Urinary bladder (tissue), 4 donors: Measurements from ENCODE around the gene PRKG1. TPM values are rescaled to one million over a fixed set of nuclear protein-coding genes. Genes with fewer than 3 reads are reported as not detected.

ENCODE experiments used
- DNase-seq: peaks from one replicate; pipeline ENCODE4 v3.0.0-alpha.2; 2015; ENCODE audit errors: extremely low spot score
- H3K27ac ChIP-seq: one replicate; pipeline ENCODE4 v1.5.1; 2013; ENCODE audit warnings: low read depth, mild to moderate bottlenecking, moderate library complexity
- H3K36me3 ChIP-seq: one replicate; pipeline ENCODE4 v1.6.1; 2013; ENCODE audit warnings: mild to moderate bottlenecking, moderate library complexity; ENCODE audit not compliant: insufficient read depth
- H3K4me1 ChIP-seq: one replicate; pipeline ENCODE4 v1.6.1; 2013; ENCODE audit warnings: mild to moderate bottlenecking, moderate library complexity; ENCODE audit not compliant: insufficient read depth
- H3K4me3 ChIP-seq: one replicate; pipeline ENCODE4 v1.5.1; 2013; ENCODE audit warnings: low read depth, low read length
- WGBS: extraction: QIAGEN DNeasy Blood & Tissue Kit; methylation state at CpG from one replicate; pipeline ENCODE4 v1.1.7; 2013; 5-methylcytosine and 5-hydroxymethylcytosine counted together
- polyA plus RNA-seq: library from polyadenylated mRNA; stranded (reverse); fragments of 200-250 nt; gene quantifications from one replicate; pipeline ENCODE4 v1.2.3, GENCODE V29; 2013
- total RNA-seq: library from RNA; depleted of rRNA; stranded (reverse); fragments of >200 nt; gene quantifications from one replicate; pipeline ENCODE4 v1.2.3, GENCODE V29; 2014
- donor health status: healthy with polysubstance abuse.
- donor health status: healthy.

The PRKG1 gene
- total and polyA plus RNA-seq, 2 donors: 17.1 to 126 TPM

GRCh38 chr10:51063659-51064535 is 10.4 kb upstream of the PRKG1 start:
- Histone ChIP-seq H3K27ac (no peak overlapping the region), H3K4me1 (no peaks in the 10 kb centered on the region), H3K4me3 (no peak overlapping the region), H3K36me3 (no peaks in the 10 kb centered on the region)
- under 1% methylated on average over 2 of the region's 2 CpGs for WGBS
- DNase-seq: no peak

GRCh38 chr10:51066231-51066630 is 8.1 kb upstream of the PRKG1 start:
- no peaks in the 10 kb centered on the region for H3K36me3 ChIP-seq
- H3K27ac ChIP-seq: no peak overlapping the region
- no peak for DNase-seq
- WGBS: 84% methylated on average over 1 of the region's 1 CpG
- no peaks in the 10 kb centered on the region for H3K4me1 ChIP-seq
- H3K4me3 ChIP-seq: no peak overlapping the region

- Histone ChIP-seq H3K4me1 (no peaks in the 10 kb centered on the region), H3K4me3 (no peak overlapping the region), H3K27ac (no peak overlapping the region), H3K36me3 (no peaks in the 10 kb centered on the region)
- no peak for DNase-seq
Measured at GRCh38 chr10:51072210-51072609, 2.1 kb upstream of the PRKG1 start.

- WGBS: 81% methylated on average over 5 of the region's 5 CpGs
- no peak for DNase-seq
- H3K27ac ChIP-seq: no peak overlapping the region
- no peaks in the 10 kb centered on the region for H3K36me3 ChIP-seq
- peak overlapping the region; percentile 62 for H3K4me3 ChIP-seq
- H3K4me1 ChIP-seq: no peaks in the 10 kb centered on the region
Measured at GRCh38 chr10:51072921-51073434, 1.3 kb upstream of the PRKG1 start.

GRCh38 chr10:51073453-51074237 is 642 bp upstream of the PRKG1 start:
- 4% methylated on average over 50 of the region's 50 CpGs for WGBS
- DNase-seq: no peak
- H3K4me1 ChIP-seq: no peaks in the 10 kb centered on the region
- H3K4me3 ChIP-seq: peak overlapping the region; percentile 62
- H3K27ac ChIP-seq: peak overlapping the region; percentile 38
- no peaks in the 10 kb centered on the region for H3K36me3 ChIP-seq

- Histone ChIP-seq H3K27ac (no peak overlapping the region), H3K4me3 (peak overlapping the region; percentile 62), H3K36me3 (no peaks in the 10 kb centered on the region), H3K4me1 (no peaks in the 10 kb centered on the region)
- WGBS: 8% methylated on average over 18 of the region's 18 CpGs
- no peak for DNase-seq
Measured at GRCh38 chr10:51075043-51075872, 971 bp downstream of the PRKG1 start.

- WGBS: 36% methylated on average over 6 of the region's 6 CpGs
- Histone ChIP-seq H3K4me3 (peak overlapping the region; percentile 62), H3K27ac (no peak overlapping the region), H3K4me1 (no peaks in the 10 kb centered on the region), H3K36me3 (no peaks in the 10 kb centered on the region)
- no peak for DNase-seq
Measured at GRCh38 chr10:51075873-51076229, 1.6 kb downstream of the PRKG1 start.

GRCh38 chr10:51076299-51076841 is 2.1 kb downstream of the PRKG1 start:
- no peaks in the 10 kb centered on the region for H3K4me1 ChIP-seq
- WGBS: 24% methylated on average over 3 of the region's 3 CpGs
- no peak for DNase-seq

GRCh38 chr10:51077074-51077473 is 2.8 kb downstream of the PRKG1 start:
- H3K27ac ChIP-seq: no peak overlapping the region
- 35% methylated on average over 3 of the region's 3 CpGs for WGBS
- no peaks in the 10 kb centered on the region for H3K36me3 ChIP-seq
- no peak overlapping the region for H3K4me3 ChIP-seq
- DNase-seq: no peak
- no peaks in the 10 kb centered on the region for H3K4me1 ChIP-seq

More at GRCh38 chr10:51076299-51076841, 2.1 kb downstream of the PRKG1 start:
- Histone ChIP-seq H3K27ac (no peak overlapping the region), H3K36me3 (no peaks in the 10 kb centered on the region), H3K4me3 (peak overlapping the region; percentile 7)

- Histone ChIP-seq H3K27ac (no peak overlapping the region), H3K4me3 (no peak overlapping the region)
Measured at GRCh38 chr10:51077507-51077906, 3.2 kb downstream of the PRKG1 start.

GRCh38 chr10:51079331-51079730 is 5.0 kb downstream of the PRKG1 start:
- DNase-seq: no peak
- WGBS: 81% methylated on average over 1 of the region's 1 CpG
- H3K4me3 ChIP-seq: no peak overlapping the region
- no peak overlapping the region for H3K27ac ChIP-seq
- no peaks in the 10 kb centered on the region for H3K36me3 ChIP-seq
- no peaks in the 10 kb centered on the region for H3K4me1 ChIP-seq

More at GRCh38 chr10:51077507-51077906, 3.2 kb downstream of the PRKG1 start:
- H3K36me3 ChIP-seq: no peaks in the 10 kb centered on the region
- no peak for DNase-seq
- no peaks in the 10 kb centered on the region for H3K4me1 ChIP-seq

- DNase-seq: no peak
- Histone ChIP-seq H3K27ac (no peak overlapping the region), H3K36me3 (no peaks in the 10 kb centered on the region), H3K4me3 (no peak overlapping the region), H3K4me1 (no peaks in the 10 kb centered on the region)
- WGBS: 77% methylated on average over 3 of the region's 3 CpGs
Measured at GRCh38 chr10:51079766-51080165, 5.5 kb downstream of the PRKG1 start.
